Measurements from ENCODE around the gene BMP8A. TPM values are rescaled to one million over a fixed set of nuclear protein-coding genes. Genes with fewer than 3 reads are reported as not detected.

BMP8A gene, protein sequence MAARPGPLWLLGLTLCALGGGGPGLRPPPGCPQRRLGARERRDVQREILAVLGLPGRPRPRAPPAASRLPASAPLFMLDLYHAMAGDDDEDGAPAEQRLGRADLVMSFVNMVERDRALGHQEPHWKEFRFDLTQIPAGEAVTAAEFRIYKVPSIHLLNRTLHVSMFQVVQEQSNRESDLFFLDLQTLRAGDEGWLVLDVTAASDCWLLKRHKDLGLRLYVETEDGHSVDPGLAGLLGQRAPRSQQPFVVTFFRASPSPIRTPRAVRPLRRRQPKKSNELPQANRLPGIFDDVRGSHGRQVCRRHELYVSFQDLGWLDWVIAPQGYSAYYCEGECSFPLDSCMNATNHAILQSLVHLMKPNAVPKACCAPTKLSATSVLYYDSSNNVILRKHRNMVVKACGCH
- total RNA-seq, result 0.49 and 0.90 TPM in 2 replicates

DNA sequence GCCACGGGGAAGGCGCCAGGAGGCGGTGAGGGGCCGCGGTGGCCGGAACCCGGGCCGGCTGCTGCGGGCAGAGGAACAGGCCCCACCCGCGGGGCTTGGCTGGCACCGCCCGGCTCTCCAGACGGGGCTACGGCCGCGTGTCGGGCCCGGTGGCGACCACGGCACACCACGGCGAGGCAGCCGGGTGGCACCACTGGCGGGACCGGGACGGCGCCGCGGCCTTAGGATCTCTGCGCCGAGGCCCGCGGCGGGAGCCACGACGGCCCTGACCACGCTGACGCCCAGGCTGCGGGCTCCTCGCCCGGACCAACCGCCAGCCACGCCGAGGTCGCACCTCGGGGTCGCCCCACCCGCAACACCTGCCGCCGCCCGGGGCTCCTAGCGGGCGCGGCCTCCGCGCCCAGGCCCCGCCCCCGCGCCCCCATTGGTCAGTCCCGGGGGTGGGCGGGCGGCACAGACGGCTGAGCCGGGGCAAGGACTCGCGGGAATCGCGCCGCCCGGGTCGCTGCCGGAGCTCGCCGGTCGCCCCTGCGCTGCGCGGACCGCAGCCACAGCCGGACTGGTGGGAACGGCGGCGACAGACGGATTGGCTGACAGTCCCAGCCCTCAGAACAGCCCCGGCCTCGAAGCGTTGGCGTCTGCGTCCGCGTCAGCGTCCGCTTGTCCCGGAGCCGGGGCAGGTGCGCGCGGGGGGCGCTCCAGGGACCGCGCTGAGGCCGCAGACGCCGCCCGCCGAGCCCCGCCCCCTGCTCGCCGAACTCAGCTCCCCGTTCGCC lies at the start of gene BMP8A:
Gene BMP8A, plus strand, starts transcription at position 491 of the 776 bp plus-strand sequence. CDS start 356 bp downstream, outside the sequence.

Other genes with a start within 250 kb of the BMP8A start
- gene PABPC4, start 85.2 kb downstream of the BMP8A start, total RNA-seq, result 130 and 214 TPM in 2 replicates
- 2.5 and 8.6 TPM in 2 replicates for gene HEYL, start 148.0 kb downstream of the BMP8A start, total RNA-seq
- gene NT5C1A, start 180.5 kb downstream of the BMP8A start, total RNA-seq, result not detected in 2 replicates
- gene HPCAL4, start 199.8 kb downstream of the BMP8A start, total RNA-seq, result under 0.01 TPM in 1 of 2 replicates, not detected in the other
- gene PPIE, start 247.2 kb downstream of the BMP8A start, total RNA-seq, result 33.2 and 39.0 TPM in 2 replicates